Stimulated activated CD4-positive, alpha-beta T cell treated with anti-CD3 and anti-CD28 coated beads, TNF-alpha, amount 100 ng/mL, for 1 hour (primary cell): ENCODE results near the gene JPT1.
"Not testable (repeated sequence)": the region's sequence is repeated elsewhere in the genome, so short reads cannot be mapped to it uniquely, and the experiment has no call there.

Experiments
- DNase-seq, 3 donors: peaks; one replicate each; pipeline ENCODE4 v3.0.0-alpha.2; 2020; ENCODE audit warnings: low read depth in 3 of 3, low spot score in 1 of 3

Gene JPT1

DNA sequence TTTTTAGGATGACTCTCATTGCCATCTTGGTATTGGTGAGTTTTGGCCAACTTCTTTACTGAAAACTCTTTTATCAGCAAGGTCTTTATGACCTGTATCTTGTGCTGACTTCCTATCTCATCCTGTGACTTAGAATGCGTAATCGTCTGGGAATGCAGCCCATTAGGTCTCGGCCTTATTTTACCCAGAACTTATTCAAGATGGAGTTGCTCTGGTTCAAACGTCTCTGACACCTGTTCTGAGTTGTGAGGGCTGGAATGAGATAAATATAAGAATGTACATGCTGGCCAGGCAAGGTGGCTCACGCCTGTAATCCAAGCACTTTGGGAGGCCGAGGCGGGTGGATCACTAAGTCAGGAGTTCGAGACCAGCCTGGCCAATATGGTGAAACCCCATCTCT is 4.2 kb upstream of the JPT1 start:
- not testable (repeated sequence) for DNase-seq

DNA sequence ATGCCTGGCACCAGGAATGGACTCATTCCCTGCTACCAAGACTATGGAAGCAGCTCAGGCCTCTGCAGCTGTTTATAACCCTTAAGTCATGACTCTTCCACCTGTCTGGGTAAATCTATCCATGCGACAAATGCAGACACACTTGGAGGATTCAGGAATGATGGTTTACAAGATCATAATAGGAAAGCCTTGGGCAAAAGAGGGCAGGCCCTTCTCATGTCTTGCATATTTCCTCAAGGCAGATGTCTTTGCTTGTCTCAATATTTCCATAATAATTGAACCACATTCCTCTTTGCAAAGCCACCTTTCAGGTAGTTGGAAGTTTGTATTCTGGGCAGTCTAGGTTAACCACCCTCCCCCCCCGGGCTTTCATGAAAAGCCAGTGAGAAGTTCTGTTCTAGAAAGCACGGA is 884 bp upstream of the JPT1 start:
- DNase-seq: no peak

DNA sequence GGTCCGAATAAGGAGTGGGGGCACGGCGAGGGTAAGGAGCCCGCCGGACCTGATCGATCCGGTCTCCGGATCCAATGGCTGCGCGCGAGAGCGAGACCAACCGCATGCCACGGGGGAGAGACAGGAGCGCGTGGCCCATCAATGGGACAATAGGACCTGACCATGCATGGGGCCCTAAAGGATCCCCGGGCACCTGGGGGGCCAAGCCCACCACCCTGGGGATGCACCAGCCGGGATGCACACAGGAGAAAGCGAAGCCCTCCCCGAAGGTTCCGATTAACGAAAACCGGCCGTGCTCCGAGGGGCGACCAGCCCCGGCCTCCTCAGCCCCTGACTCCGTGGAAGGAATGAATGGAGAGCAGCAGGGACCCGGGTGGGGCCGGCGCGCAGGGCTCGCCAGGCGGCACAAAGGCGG is 525 bp downstream of the JPT1 start:
- DNase-seq: no peak

DNA sequence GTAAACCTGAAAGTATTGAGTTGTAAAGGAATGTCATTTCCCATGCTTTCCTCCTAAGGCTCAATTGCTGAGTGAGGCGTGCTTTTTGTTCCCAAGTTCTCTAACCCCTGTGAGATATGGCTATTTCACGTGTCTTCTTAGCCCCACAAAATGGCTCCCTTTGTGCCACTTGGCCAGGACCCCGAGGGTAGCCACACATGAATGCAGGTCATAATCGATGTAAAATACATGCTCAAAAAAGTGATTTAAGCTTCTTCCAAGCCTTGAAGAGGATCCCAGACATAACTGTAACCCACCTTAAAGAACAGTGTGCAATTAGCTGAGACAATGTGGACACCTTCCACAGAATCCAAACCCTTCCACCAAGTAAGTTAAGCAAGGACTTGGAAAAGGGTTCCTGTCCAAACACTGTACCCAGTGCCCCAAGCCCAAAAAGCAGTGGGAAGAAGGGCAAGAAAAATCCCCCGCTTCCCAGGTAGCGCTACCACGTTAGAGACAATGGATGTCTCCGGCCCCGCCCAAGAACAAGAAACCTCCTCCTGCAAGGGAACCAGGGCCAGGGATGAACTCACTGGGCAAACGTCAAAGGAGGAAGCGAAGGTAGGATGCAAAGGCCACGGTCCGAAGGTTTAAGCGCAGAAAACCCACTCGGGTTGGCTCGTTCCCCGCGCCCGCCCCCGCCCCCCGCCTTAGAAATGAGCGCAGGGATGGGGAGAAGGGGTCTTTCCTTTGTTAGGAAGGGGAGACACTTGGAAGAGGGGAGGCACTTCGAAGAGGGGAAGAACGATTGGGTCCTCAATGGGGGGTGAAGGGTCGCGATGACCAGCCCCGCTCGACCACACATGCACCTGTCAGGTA is 1.2 kb downstream of the JPT1 start:
- DNase-seq: no peak

DNA sequence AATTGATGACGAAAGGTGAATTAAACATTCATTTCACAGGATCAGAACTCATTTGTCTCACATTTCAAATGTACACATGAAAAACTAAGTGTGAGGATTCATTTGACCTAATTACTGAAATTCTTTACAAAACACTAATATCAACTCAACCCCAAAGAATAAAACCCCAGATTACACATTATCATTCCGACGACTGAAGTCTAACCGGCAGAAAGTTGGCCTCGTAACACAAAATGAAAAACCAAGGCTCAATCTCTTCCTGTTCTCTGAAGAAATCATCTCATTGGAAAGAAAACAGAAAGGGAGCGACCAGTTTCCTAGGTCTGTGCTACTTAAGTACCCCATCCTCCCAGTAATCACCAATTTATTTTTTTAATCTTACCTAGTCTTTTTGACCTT is 1.8 kb downstream of the JPT1 start:
- no peak for DNase-seq

DNA sequence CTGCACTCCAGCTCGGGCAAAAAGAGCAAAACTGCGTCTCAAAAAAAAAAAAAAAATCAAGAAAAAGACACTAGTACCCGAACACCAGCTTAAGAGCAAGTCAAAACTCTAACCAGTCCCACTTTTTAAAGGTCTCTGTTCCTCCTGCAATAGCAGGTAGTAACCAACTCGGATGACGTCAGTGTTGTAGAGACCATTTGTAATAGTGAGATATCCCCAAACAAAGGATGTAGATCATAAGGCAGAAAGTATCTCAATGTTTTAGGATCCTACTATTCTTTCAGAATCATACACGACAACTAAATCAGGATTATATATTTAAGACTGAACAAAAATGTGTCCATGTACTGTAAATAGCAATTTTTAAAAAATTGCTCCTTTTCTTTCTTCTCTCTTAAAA is 2.4 kb downstream of the JPT1 start:
- DNase-seq: no peak

DNA sequence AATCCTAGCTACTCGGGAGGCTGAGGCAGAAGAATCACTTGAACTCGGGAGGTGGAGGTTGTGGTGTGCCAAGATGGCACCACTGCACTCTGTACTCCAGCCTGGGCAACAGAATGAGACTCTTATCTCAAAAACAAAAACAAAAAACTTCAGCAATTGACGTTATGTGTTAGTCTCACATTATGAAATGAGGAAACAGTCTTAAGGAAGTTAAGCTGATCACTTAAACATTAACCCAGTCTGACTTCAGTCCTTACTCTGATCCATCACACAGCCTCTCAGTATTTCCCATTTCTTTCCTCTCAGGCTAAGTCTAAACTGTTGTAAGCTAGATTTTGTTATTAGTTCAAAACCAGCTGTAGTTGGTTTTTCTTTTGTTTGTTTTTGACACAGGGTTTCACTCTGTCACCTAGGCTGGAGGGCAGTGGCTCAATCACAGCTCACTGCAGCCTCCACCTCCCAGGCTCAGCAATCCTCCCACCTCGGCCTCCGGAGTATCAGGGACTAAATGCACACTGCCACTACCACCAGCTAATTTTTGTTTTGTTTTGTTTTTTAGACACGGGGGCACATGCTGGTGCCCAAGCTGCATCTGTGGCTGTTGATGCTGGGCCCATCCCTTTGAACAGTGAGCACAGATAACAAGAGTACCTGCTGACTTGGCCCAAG is 6.3 kb downstream of the JPT1 start:
- DNase-seq: no peak

DNA sequence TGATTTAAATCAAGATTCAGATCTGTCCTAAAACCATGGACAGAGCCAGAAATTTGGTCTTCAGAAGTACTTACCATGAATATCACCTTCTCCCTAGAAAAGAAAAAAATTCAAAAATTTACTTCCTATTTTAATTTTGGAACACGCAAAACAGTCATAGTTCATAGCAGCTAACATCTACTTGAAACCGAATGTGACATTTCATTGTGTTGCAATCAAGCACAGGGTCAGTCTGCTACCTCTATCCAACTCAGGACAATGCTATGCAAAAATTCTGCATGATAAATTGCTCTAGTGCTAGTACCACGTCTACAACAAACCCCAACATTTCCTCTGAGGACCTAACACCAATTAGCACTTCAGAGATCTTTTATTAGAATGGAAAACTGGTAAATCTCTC is 7.7 kb downstream of the JPT1 start:
- DNase-seq: no peak

DNA sequence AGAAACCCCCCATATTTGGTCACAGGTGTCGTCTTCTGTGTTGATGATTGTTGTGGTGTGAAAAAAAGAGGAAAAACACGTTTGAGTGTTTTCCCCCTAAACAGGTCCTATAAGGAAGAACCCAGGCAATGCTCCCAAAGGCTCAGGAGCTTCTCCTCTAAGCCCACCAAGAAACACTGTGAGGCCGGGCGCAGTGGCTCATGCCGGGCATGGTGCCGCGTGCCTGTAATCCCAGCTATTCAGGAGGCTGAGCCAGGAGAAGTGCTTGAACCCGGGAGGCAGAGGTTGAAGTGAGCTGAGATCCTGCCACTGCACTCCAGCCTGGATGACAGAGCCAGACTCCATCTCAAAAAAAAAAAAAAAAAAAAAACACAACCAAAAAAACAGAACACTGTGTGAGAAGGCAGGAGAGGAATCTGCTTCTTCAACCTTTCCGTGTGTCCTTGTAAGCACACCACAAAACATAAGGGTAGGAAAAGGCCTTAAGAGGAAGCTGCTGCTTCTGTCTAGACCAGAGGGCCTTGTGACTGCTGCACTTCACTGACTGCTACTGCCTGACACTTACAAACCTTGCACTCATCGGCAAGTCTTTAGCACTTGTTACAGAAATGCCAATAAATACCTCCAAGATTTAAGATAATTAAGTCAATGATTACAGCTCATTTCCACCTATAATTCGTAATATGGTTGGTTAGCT is 9.3 kb downstream of the JPT1 start:
- no peak for DNase-seq

DNA sequence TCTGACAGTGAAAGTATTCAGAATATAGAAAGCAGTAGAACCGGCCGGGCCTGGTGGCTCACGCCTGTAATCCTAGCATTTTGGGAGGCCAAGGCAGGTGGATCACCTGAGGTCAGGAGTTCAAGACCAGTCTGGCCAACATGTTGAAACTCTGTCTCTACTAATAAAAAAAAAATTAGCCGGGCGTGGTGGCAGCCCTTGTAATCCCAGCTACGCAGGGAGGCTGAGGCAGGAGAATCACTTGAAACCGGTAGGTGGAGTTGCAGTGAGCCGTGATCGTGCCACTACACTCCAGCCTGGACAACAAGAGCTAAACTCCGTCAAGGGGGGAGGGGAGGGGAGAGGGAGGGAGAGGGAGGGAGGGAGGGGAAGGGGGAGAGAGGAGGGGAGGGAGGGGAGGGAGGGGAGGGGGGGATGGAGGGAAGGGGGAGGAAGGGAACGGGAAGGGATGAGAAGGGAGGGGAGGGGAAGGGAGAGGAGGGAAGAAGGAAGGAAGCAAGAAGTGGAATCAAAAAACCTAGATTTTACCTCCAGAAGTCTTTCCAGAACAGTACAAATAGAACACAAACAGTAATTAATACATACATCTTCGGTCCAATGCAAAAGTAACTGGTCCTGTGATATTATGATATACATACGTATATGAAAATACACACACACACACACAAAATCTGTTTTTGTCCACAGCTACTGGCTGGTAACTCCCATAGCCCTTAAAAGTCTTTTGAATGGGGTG is 11.9 kb downstream of the JPT1 start:
- no peak for DNase-seq

DNA sequence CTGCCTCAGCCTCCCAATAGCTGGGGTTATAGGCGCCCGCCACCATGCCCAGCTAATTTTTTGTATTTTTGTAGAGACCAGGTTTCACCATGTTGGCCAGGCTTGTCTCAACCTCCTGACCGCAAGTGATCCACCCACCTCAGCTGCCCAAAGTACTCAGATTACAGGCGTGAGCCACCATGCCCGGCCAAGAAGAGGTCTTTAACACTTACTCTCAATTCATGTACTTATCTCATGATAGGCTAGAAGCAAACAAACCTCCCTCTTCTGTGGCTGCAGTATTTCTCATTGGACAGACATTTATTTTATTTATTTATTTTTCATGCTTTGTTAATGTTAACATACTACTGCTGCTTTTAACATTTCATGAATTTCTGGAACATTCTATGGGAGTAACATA is 15.8 kb downstream of the JPT1 start:
- DNase-seq: no peak

DNA sequence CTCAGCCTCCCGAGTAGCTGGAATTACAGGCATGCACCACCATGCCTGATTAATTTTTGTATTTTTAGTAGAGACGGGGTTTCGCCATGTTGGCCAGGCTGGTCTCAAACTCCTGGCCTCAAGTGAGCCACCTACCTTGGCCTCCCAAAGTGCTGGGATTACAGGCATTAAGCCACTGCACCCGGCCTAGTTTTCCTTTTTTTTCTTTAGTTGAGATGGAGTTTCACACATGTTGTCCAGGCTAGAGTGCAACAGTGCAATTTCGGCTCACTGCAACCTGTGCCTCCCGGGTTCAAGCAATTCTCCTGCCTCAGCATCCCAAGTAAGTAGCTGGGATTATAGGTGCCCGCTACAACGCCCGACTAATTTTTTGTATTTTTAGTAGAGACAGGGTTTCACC is 16.6 kb downstream of the JPT1 start:
- not testable (repeated sequence) for DNase-seq

DNA sequence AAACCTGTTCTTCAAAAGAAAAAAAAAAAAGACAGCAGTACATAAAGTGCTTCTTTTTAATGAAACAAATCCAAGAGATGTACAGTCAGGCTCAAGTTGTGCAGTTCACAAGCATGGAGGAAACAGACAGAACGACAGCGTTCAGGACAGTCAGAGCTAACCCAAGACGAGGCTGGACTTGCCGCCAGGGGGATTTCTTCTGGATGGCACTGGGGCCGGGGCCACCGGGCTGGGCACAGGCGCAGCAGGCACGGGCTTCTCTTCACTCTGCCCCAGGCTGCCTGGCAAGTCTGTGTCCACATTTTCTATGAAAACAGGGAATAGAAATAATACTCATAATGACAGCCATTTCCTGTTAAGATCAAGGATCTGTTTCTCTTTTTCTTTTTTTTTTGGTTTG is 18.4 kb downstream of the JPT1 start:
- DNase-seq: no peak

DNA sequence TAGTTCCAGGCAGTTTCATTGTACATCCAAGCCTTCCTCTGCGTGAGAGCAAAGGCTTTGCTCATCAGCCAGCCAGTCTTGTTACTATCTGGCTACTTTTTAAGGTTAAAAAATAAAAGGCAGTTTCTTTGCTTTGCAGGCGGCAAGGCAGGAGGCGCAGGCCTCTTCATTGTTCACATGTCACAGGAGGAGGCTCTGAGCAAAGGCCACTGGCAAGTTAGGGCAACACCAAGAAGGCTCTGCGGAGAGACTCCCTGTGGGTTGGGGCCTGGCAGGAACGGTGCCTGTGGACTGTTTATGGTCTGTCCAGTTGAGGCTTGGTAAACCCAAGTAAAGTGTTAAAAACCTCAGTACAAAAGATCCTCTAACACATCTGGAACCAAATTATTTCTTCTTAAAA is 18.9 kb downstream of the JPT1 start:
- no peak for DNase-seq

DNA sequence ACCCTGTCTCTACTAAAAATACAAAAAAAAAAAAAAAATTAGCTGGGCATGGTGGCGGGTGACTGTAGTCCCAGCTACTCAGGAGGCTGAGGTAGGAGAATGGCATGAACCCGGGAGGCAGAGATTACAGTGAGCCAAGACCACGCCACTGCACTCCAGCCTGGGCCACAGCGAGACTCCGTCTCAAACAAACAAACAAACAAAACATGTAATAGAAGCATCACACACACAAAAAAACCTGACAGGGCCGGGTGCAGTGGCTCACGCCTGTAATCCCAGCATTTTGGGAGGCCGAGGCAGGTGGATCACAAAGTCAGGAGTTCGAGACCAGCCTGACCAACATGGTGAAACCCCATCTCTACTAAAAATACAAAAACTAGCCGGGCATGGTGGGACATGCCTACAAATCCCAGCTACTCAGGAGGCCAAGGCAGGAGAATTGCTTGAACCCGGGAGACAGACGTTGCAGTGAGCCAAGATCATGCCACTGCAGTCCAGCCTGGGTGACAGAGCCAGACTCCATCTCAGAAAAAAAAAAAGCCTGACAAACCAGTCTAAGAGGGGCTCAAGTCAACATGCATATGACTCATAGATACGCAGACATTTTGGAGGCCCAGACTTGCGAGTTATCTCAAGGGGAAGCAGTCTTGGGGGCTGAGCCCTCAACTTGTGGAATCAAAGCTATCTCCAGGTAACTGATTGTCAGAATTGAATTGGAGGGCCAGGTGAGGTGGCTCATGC is 20.5 kb downstream of the JPT1 start:
- not testable (repeated sequence) for DNase-seq

DNA sequence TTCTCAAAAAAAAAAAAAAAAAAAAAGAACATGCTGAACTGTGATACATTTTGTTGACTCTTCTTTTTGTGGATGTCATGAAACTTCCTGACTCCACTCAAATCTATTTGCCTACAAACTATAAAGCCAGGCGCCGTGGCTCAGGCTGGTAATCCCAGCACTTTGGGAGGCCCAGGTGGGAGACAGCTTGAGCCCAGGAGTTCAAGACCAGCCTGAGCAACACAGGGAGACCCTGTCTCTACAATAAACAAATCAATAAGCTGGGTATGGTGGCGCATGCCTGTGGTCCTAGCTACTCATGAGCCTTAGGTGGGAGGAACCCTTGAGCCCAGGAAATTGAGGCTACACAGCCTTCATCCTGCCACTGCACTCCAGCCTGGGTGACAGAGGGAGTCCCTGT is 21.3 kb downstream of the JPT1 start:
- DNase-seq: no peak

DNA sequence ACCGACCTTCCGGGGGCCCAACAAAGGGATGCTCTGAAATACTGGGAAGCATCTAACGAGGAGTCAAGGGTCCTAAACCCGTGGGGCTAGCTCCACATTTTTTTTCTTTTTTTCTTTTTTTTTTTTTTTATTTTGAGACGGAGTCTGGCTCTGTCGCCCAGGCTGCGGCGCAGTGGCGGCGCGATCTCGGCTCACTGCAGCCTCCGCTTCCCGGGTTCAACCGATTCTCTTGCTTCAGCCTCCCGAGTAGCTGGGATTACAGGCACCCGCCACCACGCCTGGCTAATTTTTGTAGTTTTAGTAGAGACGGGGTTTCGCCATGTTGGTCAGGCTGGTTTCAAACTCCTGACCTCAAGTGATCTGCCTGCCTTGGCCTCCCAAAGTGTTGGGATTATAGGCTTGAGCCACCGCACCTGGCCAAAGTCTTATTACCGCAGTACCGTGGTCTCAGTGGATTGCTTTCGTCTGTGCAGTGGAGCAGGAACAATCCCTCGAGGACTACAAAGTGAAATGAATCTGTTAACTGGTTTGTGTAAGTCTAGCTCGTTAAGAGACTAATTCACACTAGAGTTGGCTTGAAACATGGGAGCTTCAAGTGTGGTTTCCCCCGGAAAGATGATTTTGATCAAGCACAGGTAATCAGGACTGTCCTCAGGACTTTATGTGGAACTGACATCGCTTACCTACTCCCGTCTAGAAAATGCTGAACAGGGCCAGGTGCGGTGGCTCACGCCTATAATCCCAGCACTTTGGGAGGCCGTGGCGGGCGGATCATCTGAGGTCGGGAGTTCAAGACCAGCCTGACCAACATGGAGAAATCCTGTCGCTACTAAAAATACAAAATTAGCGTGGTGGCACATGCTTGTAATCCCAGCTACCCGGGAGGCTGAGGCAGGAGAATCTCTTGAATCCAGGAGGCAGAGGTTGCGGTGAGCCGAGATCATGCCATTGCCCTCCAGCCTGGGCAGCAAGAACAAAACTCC is 22.0 kb downstream of the JPT1 start:
- not testable (repeated sequence) for DNase-seq

DNA sequence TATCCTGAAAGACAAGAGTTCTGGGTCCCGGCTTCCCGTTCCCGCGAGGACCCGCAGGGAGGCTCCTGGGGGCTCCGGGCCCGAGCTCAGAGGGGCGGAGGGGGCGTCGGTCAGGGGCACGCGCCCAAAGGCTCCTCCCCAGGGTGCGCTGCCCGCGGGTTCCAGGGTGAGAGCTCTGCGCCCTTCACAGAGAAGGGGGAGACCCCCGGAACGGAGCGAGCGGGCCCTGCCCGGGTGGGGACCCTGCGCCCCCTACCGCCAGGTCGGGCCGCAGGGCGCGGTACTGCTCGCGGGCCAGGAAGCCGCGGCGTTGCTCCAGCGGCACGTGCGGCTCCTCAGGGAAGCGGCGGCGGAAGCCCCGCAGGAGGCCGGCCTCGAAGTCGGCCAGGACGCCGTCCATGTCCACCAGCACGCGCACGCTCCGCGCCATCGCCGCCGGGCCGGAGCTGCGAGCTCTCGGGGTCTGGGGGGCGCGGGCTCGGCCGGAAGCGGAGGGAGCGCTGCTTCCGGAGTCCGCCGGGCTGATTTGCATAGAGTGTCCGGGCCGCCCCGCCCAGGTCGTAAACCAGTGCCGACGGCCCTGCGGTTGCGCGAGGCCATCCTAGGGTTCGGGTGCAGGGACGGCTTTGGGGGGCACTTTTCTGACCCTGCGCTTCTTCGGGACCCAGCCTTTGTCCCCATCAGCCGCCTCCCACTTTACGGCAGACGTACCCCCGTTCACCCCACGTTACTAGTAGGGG is 22.9 kb downstream of the JPT1 start, which contains the start of gene NT5C:
NT5C (minus strand) TSS at position 465 of the 740 bp plus-strand sequence; CDS start at position 430, 35 bp downstream.
- DNase-seq: peak in 1 of 3 donors; percentile 52
